ENCODE results near the gene ETFB. TPM values are rescaled to one million over a fixed set of nuclear protein-coding genes. Genes with fewer than 3 reads are reported as not detected.
"Not testable (repeated sequence)": the region's sequence is repeated elsewhere in the genome, so short reads cannot be mapped to it uniquely, and the experiment has no call there.

Gene ETFB
- 10 to 100 TPM; 56.7 to 69.7 (median 63.6) TPM for total RNA-seq

DNA sequence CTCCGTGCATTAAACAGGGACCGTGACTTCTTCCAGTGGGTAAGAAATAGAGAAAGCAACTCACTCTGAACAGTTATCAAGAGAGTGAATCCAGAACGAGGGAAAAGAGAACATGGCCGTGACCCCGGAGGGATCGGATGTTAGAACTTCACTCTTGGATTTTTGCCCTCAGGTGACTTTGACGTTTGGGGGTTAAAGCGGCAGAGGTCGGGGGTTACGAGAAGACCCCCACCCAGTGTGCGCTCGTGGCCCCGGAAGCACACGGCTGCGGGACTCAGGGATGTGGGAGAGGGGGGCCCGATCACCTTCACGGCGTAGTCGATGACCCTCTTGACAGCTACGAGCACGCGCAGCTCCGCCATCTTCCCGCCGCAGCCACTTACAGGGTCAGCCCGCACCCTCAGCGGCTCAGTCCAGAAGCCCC is at the start of gene ETFB:
ETFB (minus strand) TSS at position 424 of the 424 bp plus-strand sequence; CDS start at position 362, 62 bp downstream.
- DNase-seq (ENCODE audit: low spot score in 2 of 2) = no peak
- peak within 1 kb of the TSS; percentile 81 for H3K4me3 ChIP-seq
- H3K36me3 ChIP-seq = no peaks in the 10 kb centered on the region
- no peaks in the 10 kb centered on the region for H3K27me3 ChIP-seq
- peak within 1 kb of the TSS; percentile 93 for H3K27ac ChIP-seq
- no peaks in the 10 kb centered on the region for H3K9me3 ChIP-seq
- H3K4me1 ChIP-seq = peaks cover 39% of the 10 kb centered on the region
- TF ChIP-seq, protein P1, sequence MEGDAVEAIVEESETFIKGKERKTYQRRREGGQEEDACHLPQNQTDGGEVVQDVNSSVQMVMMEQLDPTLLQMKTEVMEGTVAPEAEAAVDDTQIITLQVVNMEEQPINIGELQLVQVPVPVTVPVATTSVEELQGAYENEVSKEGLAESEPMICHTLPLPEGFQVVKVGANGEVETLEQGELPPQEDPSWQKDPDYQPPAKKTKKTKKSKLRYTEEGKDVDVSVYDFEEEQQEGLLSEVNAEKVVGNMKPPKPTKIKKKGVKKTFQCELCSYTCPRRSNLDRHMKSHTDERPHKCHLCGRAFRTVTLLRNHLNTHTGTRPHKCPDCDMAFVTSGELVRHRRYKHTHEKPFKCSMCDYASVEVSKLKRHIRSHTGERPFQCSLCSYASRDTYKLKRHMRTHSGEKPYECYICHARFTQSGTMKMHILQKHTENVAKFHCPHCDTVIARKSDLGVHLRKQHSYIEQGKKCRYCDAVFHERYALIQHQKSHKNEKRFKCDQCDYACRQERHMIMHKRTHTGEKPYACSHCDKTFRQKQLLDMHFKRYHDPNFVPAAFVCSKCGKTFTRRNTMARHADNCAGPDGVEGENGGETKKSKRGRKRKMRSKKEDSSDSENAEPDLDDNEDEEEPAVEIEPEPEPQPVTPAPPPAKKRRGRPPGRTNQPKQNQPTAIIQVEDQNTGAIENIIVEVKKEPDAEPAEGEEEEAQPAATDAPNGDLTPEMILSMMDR (IDR thresholded peaks at IDR 0.05) = no peak
- TF ChIP-seq EP300 (IDR thresholded peaks at IDR 0.05) (no peak), POLR2AphosphoS5 (IDR thresholded peaks at IDR 0.05) (no peak), POLR2A (IDR thresholded peaks at IDR 0.05) (no peak)
- WGBS = 0% methylated on average over 23 of the region's 27 CpGs

DNA sequence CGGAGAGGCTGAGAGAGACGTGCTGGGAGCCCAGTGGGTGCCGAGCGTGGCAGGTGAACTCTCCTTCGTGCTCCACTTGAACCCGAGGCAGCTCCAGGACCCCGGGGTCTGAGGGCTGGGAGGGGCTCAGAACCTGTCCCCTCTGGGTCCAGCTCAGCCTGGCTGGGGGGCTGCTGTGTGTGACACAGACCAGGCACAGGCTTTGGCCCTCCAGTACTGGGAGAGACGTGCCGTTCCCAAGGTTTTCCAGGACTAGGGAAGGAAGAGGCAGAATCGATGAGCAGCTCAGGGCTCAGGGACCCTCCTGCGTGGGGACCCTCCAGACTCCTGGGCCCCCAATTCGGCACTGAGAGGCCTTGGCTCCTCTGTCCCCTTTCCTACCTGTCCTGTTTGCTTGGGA is 49.0 kb upstream of the ETFB start:
- no peak for DNase-seq (ENCODE audit: low spot score in 2 of 2)
- Histone ChIP-seq H3K27ac (no peak overlapping the region), H3K4me3 (no peak overlapping the region), H3K4me1 (no peaks in the 10 kb centered on the region), H3K36me3 (no peaks in the 10 kb centered on the region), H3K9me3 (no peaks in the 10 kb centered on the region), H3K27me3 (peaks cover 35% of the 10 kb centered on the region)
- 85% methylated on average over 7 of the region's 12 CpGs for WGBS
- TF ChIP-seq POLR2A (IDR thresholded peaks at IDR 0.05) = no peak
- TF ChIP-seq POLR2AphosphoS5 (IDR thresholded peaks at IDR 0.05) = no peak
- TF ChIP-seq, protein P1 (IDR thresholded peaks at IDR 0.05) = no peak
- no peak for TF ChIP-seq EP300 (IDR thresholded peaks at IDR 0.05)

DNA sequence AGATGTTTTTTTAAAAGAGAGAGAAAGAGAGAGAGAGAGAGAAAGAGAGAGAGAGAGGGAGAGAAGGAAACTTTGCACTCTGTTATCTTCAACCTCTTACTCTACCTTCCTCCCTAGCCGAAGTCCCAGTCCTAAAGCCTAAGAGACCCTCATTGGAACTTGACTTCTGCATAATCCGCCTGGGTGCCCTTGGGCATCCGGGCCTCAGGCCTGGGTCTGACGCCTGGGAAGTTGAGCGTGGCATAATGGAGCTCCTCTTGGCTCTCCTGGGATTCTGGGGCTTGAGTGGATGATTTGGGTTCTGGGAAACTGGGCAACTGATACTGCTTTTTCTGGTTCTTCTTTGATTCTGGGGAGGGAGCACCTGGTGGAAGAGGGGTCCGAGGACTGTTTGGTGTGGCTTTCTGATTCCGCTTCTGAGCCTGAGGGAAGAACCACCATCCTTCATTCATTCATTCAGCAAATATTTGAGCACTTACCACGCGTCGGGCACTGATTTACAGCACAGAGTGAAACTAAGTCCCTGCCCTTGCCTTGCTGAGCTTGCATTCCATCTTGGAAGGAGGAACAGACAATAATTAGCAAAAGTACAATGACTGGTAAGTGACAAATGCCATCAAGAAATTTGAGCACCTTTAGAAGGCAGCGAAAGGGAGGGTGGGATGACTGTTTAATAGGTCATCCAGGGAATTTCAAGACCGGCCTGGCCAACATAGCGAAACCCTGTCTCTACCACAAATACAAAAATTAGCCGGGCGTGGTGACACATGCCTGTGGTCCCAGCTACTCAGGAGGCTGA is 45.0 kb upstream of the ETFB start:
- 92% methylated on average over 15 of the region's 15 CpGs for WGBS
- DNase-seq (ENCODE audit: low spot score in 2 of 2) = no peak
- H3K4me1 ChIP-seq = no peaks in the 10 kb centered on the region
- H3K9me3 ChIP-seq = no peaks in the 10 kb centered on the region
- no peak overlapping the region for H3K4me3 ChIP-seq
- no peak overlapping the region for H3K27ac ChIP-seq
- no peak for TF ChIP-seq POLR2AphosphoS5 (IDR thresholded peaks at IDR 0.05)
- no peak for TF ChIP-seq EP300 (IDR thresholded peaks at IDR 0.05)
- TF ChIP-seq POLR2A (IDR thresholded peaks at IDR 0.05) = no peak
- TF ChIP-seq, protein P1 (IDR thresholded peaks at IDR 0.05) = no peak
- no peaks in the 10 kb centered on the region for H3K36me3 ChIP-seq
- peaks cover 15% of the 10 kb centered on the region for H3K27me3 ChIP-seq

DNA sequence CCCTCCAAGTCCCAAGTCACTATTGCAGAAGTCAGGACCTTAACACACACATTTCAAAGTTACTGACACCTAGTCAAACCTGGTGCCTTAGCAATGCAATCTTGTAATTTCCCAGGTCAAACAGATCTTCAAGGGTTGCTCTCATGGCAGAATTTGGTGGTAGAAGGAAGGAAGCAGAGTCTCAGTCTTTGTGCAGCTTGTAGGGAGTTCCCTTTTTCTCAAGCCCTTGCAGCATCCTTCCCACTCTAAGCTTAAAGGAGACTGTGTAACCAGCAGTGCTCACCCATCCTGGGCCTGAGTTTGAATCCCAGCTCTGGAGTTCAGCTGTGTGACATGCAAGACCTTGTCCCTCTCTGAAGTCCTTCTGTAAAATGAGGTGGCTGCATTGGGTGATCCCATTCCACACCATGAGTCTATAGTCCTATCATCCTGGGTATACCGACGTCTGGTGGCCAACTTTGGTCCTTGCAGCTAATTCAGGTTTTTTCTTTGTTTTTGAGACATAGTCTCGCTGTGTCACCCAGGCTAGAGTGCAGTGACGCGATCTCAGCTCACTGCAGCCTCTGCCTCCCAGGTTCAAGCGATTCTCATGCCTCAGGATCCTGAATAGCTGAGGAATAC is 41.4 kb upstream of the ETFB start:
- WGBS = 65% methylated on average over 6 of the region's 6 CpGs
- H3K27me3 ChIP-seq = peaks cover under 1% of the 10 kb centered on the region
- no peak overlapping the region for H3K27ac ChIP-seq
- TF ChIP-seq, protein P1 (IDR thresholded peaks at IDR 0.05) = peak in 1 of 2 donors; percentile 18
- no peak for TF ChIP-seq POLR2AphosphoS5 (IDR thresholded peaks at IDR 0.05)
- H3K4me1 ChIP-seq = no peaks in the 10 kb centered on the region
- DNase-seq (ENCODE audit: low spot score in 2 of 2) = no peak
- no peak overlapping the region for H3K4me3 ChIP-seq
- no peaks in the 10 kb centered on the region for H3K9me3 ChIP-seq
- H3K36me3 ChIP-seq = no peaks in the 10 kb centered on the region

DNA sequence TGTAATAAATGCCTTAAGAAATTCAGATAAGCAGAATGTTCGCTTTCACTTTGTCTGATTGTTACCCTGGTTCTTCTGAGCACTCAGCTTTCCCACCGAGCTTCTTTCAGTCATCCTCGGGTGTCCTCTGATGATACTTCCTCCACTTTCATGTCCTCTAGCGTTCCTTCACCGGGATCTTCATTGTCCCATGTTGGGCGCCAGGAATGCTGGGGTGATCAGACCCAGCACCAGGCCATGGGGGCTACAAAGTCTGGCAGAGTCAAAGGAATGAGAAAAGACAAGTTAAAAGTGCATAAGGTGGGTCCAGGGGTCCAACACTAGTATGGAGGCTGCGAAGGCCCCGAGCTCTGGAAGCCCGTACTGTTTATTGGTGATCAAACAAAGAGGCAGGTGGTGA is 35.9 kb upstream of the ETFB start:
- H3K27ac ChIP-seq = no peak overlapping the region
- H3K4me3 ChIP-seq = no peak overlapping the region
- 90% methylated on average over 9 of the region's 9 CpGs for WGBS
- no peaks in the 10 kb centered on the region for H3K4me1 ChIP-seq
- TF ChIP-seq EP300 (IDR thresholded peaks at IDR 0.05) (no peak), POLR2AphosphoS5 (IDR thresholded peaks at IDR 0.05) (no peak), POLR2A (IDR thresholded peaks at IDR 0.05) (no peak)
- TF ChIP-seq, protein P1 (IDR thresholded peaks at IDR 0.05) = no peak
- no peak for DNase-seq (ENCODE audit: low spot score in 2 of 2)
- H3K27me3 ChIP-seq = peaks cover 3% of the 10 kb centered on the region
- no peaks in the 10 kb centered on the region for H3K9me3 ChIP-seq
- no peaks in the 10 kb centered on the region for H3K36me3 ChIP-seq

DNA sequence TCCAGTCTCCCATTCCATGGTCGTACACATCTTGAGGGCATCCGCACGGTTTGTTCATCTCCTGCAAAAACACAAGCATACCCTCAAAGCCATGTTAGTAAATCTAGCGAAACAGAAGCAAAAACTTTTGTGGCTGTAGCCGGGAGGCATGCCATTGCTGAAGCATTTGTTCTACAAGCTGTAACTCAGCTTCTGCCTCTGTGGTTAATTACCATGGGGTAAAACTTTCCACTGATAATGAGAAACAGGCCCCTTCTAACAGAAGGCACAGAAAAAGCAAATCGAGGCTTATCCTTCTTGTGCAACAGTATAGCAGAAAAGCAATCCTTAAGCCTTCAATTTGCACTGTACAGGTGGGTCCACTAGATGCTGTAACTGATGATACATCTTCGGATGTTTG is 33.7 kb upstream of the ETFB start:
- not testable (repeated sequence) for H3K4me1 ChIP-seq; H3K27me3 ChIP-seq; H3K4me3 ChIP-seq; DNase-seq (ENCODE audit: low spot score in 2 of 2); H3K27ac ChIP-seq; H3K9me3 ChIP-seq; H3K36me3 ChIP-seq
- WGBS = 73% methylated on average over 7 of the region's 7 CpGs
